ENCODE data around the gene NCF2. TPM values are rescaled to one million over a fixed set of nuclear protein-coding genes. Genes with fewer than 3 reads are reported as not detected.

Gene NCF2
- not detected in 2 replicates for polyA plus RNA-seq

GRCh38 chr1:183590244-183591191 is at the start of gene NCF2:
NCF2 (minus strand) TSS chr1:183590459; CDS start chr1:183590329, 130 bp downstream.

GRCh38 chr1:183635606-183636333 is 45.5 kb upstream of the NCF2 start, which contains the start of gene ARPC5:
ARPC5 (minus strand) TSS chr1:183635783; CDS start chr1:183635659, 124 bp downstream.

Other genes starting within 250 kb of the NCF2 start
- gene NMNAT2, start 172.1 kb downstream of the NCF2 start, polyA plus RNA-seq: 21.6 and 26.8 TPM in 2 replicates
- gene SMG7, start 118.0 kb downstream of the NCF2 start, polyA plus RNA-seq: 20.2 and 25.8 TPM in 2 replicates
- 22.9 and 45.3 TPM in 2 replicates for gene ARPC5, start 45.3 kb upstream of the NCF2 start, polyA plus RNA-seq
- gene APOBEC4, start 62.9 kb upstream of the NCF2 start, polyA plus RNA-seq: 0.32 TPM in 1 of 2 replicates, not detected in the other
- 5.3 and 8.9 TPM in 2 replicates for gene RGL1, start 214.7 kb upstream of the NCF2 start, polyA plus RNA-seq